HEK293 (cell line): ENCODE results near the gene RABL3.
"Not testable (repeated sequence)": the region's sequence is repeated elsewhere in the genome, so short reads cannot be mapped to it uniquely, and the experiment has no call there.

Source experiments
- CTCF ChIA-PET: fragments of 350-600 bp; formaldehyde crosslinking; extraction: SDS; loops from one replicate; lab custom pipeline; 2021; ENCODE audit warnings: antibody characterized with exemption; lab: Yijun Ruan, JAX
- POLR2A ChIA-PET: fragments of 300-600 bp; formaldehyde crosslinking; extraction: SDS; loops from one replicate; lab custom pipeline; 2020; ENCODE audit warnings: antibody characterized with exemption, inconsistent platforms; lab: Yijun Ruan, JAX
- H3K27ac ChIP-seq: fragments of 200-500 bp; sonication (Bioruptor generic); 2 replicates; pipeline ENCODE4 v1.5.1; 2014; ENCODE audit warnings: low read depth, low read length, control low read depth, inconsistent platforms; ENCODE audit errors: extremely low read depth
- H3K36me3 ChIP-seq, 2 experiments: fragments of 200-500 bp in 1 of 2; sonication (Bioruptor generic) in 1 of 2; 1 replicate in 1 of 2; 2 replicates in 1 of 2; pipeline ENCODE4 v1.5.1; 2014 to 2017; ENCODE audit warnings: inconsistent platforms in 2 of 2, low read length in 2 of 2; ENCODE audit not compliant: control insufficient read depth in 2 of 2, insufficient read depth in 1 of 2
- H3K4me1 ChIP-seq: fragments of 200-500 bp; sonication (Bioruptor generic); 2 replicates; pipeline ENCODE4 v1.5.1; 2014; ENCODE audit warnings: mild to moderate bottlenecking, low read length, inconsistent platforms; ENCODE audit not compliant: control insufficient read depth, insufficient read depth
- H3K4me3 ChIP-seq: 2 replicates; pipeline ENCODE4 v1.5.1; 2011; ENCODE audit warnings: low read depth, mild to moderate bottlenecking, control low read depth, low read length, moderate library complexity
- H3K9me3 ChIP-seq: fragments of 200-500 bp; sonication (Bioruptor generic); 2 replicates; pipeline ENCODE4 v1.5.1; 2014; ENCODE audit warnings: low read depth, low read length, inconsistent platforms; ENCODE audit not compliant: control insufficient read depth, insufficient read depth
- BCL11A ChIP-seq: fragments of 450-650 bp; formaldehyde crosslinking; IDR thresholded peaks from 2 replicates; pipeline ENCODE4 v1.5.1; 2016; ENCODE audit warnings: low read depth, missing biosample characterization, missing genetic modification characterization
- BCL6B ChIP-seq: fragments of 450-650 bp; formaldehyde crosslinking; IDR thresholded peaks from 2 replicates; pipeline ENCODE4 v1.5.1; 2017; ENCODE audit warnings: missing biosample characterization, missing genetic modification characterization
- EGR2 ChIP-seq: fragments of 450-650 bp; formaldehyde crosslinking; IDR thresholded peaks from 2 replicates; pipeline ENCODE4 v1.5.1; 2016; ENCODE audit warnings: low read depth, missing biosample characterization, missing genetic modification characterization
- FEZF1 ChIP-seq: fragments of 450-650 bp; formaldehyde crosslinking; IDR thresholded peaks from 2 replicates; pipeline ENCODE4 v1.5.1; 2016; ENCODE audit warnings: missing biosample characterization, missing genetic modification characterization
- KLF10 ChIP-seq: fragments of 450-650 bp; IDR thresholded peaks from 2 replicates; pipeline ENCODE4 v1.5.1; 2018; ENCODE audit warnings: missing biosample characterization, mild to moderate bottlenecking, missing genetic modification characterization
- KLF16 ChIP-seq: fragments of 450-650 bp; formaldehyde crosslinking; IDR thresholded peaks from 2 replicates; pipeline ENCODE4 v1.5.1; 2017; ENCODE audit warnings: missing biosample characterization, missing genetic modification characterization
- KLF7 ChIP-seq: fragments of 450-650 bp; formaldehyde crosslinking; IDR thresholded peaks from 2 replicates; pipeline ENCODE4 v1.5.1; 2016; ENCODE audit warnings: missing biosample characterization, missing genetic modification characterization, borderline replicate concordance
- MYNN ChIP-seq: fragments of 450-650 bp; formaldehyde crosslinking; IDR thresholded peaks from 2 replicates; pipeline ENCODE4 v1.5.1; 2016; ENCODE audit warnings: missing biosample characterization, missing genetic modification characterization, borderline replicate concordance
- OVOL3 ChIP-seq: fragments of 450-650 bp; formaldehyde crosslinking; IDR thresholded peaks from 2 replicates; pipeline ENCODE4 v1.5.1; 2016; ENCODE audit warnings: missing biosample characterization, missing genetic modification characterization
- SETDB1 ChIP-seq: IDR thresholded peaks from one replicate; pipeline ENCODE4 v1.6.1; 2017; ENCODE audit warnings: mild to moderate bottlenecking, low read length, moderate library complexity, mixed read lengths; ENCODE audit not compliant: insufficient read length
- ZEB2 ChIP-seq: fragments of 450-650 bp; formaldehyde crosslinking; IDR thresholded peaks from 2 replicates; pipeline ENCODE4 v1.5.1; 2016; ENCODE audit warnings: missing biosample characterization, missing genetic modification characterization
- ZFHX2 ChIP-seq: fragments of 450-650 bp; formaldehyde crosslinking; conservative IDR thresholded peaks from 2 replicates; pipeline ENCODE4 v1.5.1; 2016; ENCODE audit warnings: missing biosample characterization, missing genetic modification characterization
- ZNF114 ChIP-seq: fragments of 450-650 bp; formaldehyde crosslinking; IDR thresholded peaks from 2 replicates; pipeline ENCODE4 v1.5.0; 2017; ENCODE audit warnings: missing biosample characterization, missing genetic modification characterization
- ZNF121 ChIP-seq: fragments of 450-650 bp; formaldehyde crosslinking; IDR thresholded peaks from 2 replicates; pipeline ENCODE4 v1.5.1; 2016; ENCODE audit warnings: missing biosample characterization, missing genetic modification characterization
- ZNF169 ChIP-seq: fragments of 450-650 bp; formaldehyde crosslinking; IDR thresholded peaks from 2 replicates; pipeline ENCODE4 v1.5.1; 2016; ENCODE audit warnings: missing biosample characterization, missing genetic modification characterization
- ZNF175 ChIP-seq: fragments of 450-650 bp; formaldehyde crosslinking; IDR thresholded peaks from 2 replicates; pipeline ENCODE4 v1.5.1; 2016; ENCODE audit warnings: missing biosample characterization, missing genetic modification characterization
- ZNF24 ChIP-seq: fragments of 450-650 bp; formaldehyde crosslinking; IDR thresholded peaks from 2 replicates; pipeline ENCODE4 v1.5.1; 2016; ENCODE audit warnings: missing biosample characterization, missing genetic modification characterization
- ZNF292 ChIP-seq: fragments of 450-650 bp; formaldehyde crosslinking; IDR thresholded peaks from 2 replicates; pipeline ENCODE4 v1.5.1; 2016; ENCODE audit warnings: low read depth, missing biosample characterization, missing genetic modification characterization, borderline replicate concordance
- ZNF558 ChIP-seq: fragments of 450-650 bp; formaldehyde crosslinking; IDR thresholded peaks from 2 replicates; pipeline ENCODE4 v1.5.1; 2016; ENCODE audit warnings: missing biosample characterization, missing genetic modification characterization
- ZNF610 ChIP-seq: fragments of 450-650 bp; formaldehyde crosslinking; IDR thresholded peaks from 2 replicates; pipeline ENCODE4 v1.5.1; 2016; ENCODE audit warnings: missing biosample characterization, missing genetic modification characterization, borderline replicate concordance
- ZNF670 ChIP-seq: fragments of 450-650 bp; formaldehyde crosslinking; IDR thresholded peaks from 2 replicates; pipeline ENCODE4 v1.5.1; 2016; ENCODE audit warnings: missing biosample characterization, missing genetic modification characterization, low read depth
- ZNF692 ChIP-seq: fragments of 450-650 bp; formaldehyde crosslinking; IDR thresholded peaks from 2 replicates; pipeline ENCODE4 v1.5.1; 2016; ENCODE audit warnings: missing biosample characterization, missing genetic modification characterization
- ZNF791 ChIP-seq: fragments of 450-650 bp; formaldehyde crosslinking; IDR thresholded peaks from 2 replicates; pipeline ENCODE4 v1.5.1; 2016; ENCODE audit warnings: missing biosample characterization, missing genetic modification characterization
- TF ChIP-seq, protein P1 (sequence below): fragments of 450-650 bp; formaldehyde crosslinking; IDR thresholded peaks from 2 replicates; pipeline ENCODE4 v1.5.1; 2016; ENCODE audit warnings: missing biosample characterization, missing genetic modification characterization
- TF ChIP-seq, protein P2 (sequence below): fragments of 450-650 bp; formaldehyde crosslinking; conservative IDR thresholded peaks from 2 replicates; pipeline ENCODE4 v1.5.1; 2016; ENCODE audit warnings: low read depth, missing biosample characterization, missing genetic modification characterization

The RABL3 gene

DNA sequence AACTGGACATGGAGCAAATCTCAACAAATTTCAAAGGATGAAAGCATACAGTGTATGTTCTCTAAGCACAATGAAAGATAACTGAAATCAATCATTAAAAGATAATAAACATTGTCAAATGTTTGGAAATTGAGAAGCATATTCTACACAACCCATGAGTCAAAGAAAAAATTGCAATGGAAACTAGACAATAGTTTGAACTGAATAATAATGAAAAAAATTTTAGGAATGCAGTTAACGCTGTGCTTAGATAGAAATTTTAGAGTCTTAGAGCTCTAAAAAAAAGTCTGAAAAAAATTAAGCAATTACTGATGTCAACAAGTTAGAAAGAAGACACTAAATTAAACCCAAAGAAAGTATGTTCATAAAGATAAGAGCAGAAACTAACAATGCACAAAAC lies 15.5 kb downstream of the RABL3 start:
- Histone ChIP-seq H3K36me3 (no peaks in the 10 kb centered on the region; a peak in 1 of 3 replicates), H3K4me1 (no peaks in the 10 kb centered on the region), H3K9me3 (no peaks in the 10 kb centered on the region), H3K27ac (no peak overlapping the region), H3K4me3 (no peak overlapping the region)
- ChIA-PET CTCF (no interaction called here), POLR2A (no interaction called here)
- TF ChIP-seq ZNF558 (tag by site-specific recombination), result no peak
- no peak for TF ChIP-seq BCL11A
- TF ChIP-seq SETDB1, result no peak
- no peak for TF ChIP-seq KLF7 (tag by site-specific recombination)
- no peak for TF ChIP-seq BCL6B (tag by site-specific recombination)
- no peak for TF ChIP-seq ZNF610 (tag by site-specific recombination)
- TF ChIP-seq ZNF121, result no peak
- no peak for TF ChIP-seq ZNF292 (tag by site-specific recombination)
- TF ChIP-seq OVOL3, result no peak
- TF ChIP-seq MYNN, result no peak
- no peak for TF ChIP-seq ZNF791 (tag by site-specific recombination)
- TF ChIP-seq KLF16 (tag by site-specific recombination), result no peak
- no peak for TF ChIP-seq KLF10 (tag by site-specific recombination)

DNA sequence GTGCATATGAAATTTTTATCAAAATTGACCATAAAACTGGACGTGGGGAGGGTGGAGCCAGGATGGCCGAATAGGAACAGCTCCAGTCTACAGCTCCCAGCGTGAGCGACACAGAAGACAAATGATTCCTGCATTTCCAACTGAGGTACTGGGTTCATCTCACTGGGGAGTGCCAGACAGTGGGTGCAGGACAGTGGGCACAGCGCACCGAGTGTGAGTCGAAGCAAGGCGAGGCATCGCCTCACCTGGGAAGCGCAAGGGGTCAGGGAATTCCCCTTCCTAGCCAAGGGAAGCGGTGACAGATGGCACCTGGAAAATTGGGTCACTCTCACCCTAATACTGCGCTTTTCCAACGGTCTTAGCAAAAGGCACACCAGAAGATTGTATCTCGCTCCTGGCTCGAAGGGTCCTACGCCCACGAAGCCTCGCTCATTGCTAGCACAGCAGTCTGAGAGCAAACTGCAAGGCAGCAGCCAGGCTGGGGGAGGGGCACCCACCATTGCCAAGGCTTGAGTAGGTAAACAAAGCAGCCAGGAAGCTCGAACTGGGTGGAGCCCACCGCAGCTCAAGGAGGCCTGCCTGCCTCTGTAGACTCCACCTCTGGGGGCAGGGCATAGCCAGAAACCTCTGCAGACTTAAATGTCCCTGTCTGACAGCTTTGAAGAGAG lies 23.0 kb downstream of the RABL3 start:
- H3K9me3 ChIP-seq, H3K27ac ChIP-seq, H3K4me1 ChIP-seq, H3K4me3 ChIP-seq: not testable (repeated sequence)
- 0 out of 2 replicates have a peak, but pooled peaks have one; percentile 22 for TF ChIP-seq ZFHX2 (tag by site-specific recombination)
- TF ChIP-seq EGR2, result 0 out of 2 replicates have a peak, but pooled peaks have one; percentile 13
- TF ChIP-seq, all 188 proteins: peak for 2; not testable (repeated sequence) for 186
- POLR2A ChIA-PET, H3K36me3 ChIP-seq, CTCF ChIA-PET: not testable (repeated sequence)

DNA sequence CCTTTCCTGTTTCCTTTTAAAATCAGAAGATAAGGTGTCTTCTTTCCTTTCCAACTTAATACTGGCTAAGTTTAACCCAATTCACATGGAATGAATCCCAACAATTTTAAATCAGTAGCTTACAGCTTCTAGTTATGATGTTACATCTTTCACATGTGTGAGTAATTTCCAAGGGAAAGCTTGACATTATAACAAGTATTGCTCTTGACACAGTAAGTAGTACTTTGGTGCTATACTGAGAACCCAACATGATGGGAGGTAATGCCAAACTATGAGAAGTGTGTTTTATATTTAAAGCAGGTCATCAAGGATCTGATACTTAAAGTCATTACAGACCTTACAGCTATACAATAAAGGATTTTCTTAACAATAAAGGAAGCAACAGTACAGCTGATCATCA lies 29.1 kb downstream of the RABL3 start:
- no peak overlapping the region for H3K27ac ChIP-seq
- no peaks in the 10 kb centered on the region for H3K9me3 ChIP-seq
- ChIA-PET CTCF (no interaction called here), POLR2A (no interaction called here)
- H3K4me1 ChIP-seq, result no peaks in the 10 kb centered on the region
- H3K4me3 ChIP-seq, result no peak overlapping the region
- H3K36me3 ChIP-seq, result no peaks in the 10 kb centered on the region
- no peak for TF ChIP-seq ZEB2 (tag by site-specific recombination)
- TF ChIP-seq, protein P1, sequence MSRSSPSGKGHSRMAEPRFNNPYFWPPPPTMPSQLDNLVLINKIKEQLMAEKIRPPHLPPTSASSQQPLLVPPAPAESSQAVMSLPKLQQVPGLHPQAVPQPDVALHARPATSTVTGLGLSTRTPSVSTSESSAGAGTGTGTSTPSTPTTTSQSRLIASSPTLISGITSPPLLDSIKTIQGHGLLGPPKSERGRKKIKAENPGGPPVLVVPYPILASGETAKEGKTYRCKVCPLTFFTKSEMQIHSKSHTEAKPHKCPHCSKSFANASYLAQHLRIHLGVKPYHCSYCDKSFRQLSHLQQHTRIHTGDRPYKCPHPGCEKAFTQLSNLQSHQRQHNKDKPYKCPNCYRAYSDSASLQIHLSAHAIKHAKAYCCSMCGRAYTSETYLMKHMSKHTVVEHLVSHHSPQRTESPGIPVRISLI (tag by site-specific recombination), result no peak
- TF ChIP-seq, protein P2, sequence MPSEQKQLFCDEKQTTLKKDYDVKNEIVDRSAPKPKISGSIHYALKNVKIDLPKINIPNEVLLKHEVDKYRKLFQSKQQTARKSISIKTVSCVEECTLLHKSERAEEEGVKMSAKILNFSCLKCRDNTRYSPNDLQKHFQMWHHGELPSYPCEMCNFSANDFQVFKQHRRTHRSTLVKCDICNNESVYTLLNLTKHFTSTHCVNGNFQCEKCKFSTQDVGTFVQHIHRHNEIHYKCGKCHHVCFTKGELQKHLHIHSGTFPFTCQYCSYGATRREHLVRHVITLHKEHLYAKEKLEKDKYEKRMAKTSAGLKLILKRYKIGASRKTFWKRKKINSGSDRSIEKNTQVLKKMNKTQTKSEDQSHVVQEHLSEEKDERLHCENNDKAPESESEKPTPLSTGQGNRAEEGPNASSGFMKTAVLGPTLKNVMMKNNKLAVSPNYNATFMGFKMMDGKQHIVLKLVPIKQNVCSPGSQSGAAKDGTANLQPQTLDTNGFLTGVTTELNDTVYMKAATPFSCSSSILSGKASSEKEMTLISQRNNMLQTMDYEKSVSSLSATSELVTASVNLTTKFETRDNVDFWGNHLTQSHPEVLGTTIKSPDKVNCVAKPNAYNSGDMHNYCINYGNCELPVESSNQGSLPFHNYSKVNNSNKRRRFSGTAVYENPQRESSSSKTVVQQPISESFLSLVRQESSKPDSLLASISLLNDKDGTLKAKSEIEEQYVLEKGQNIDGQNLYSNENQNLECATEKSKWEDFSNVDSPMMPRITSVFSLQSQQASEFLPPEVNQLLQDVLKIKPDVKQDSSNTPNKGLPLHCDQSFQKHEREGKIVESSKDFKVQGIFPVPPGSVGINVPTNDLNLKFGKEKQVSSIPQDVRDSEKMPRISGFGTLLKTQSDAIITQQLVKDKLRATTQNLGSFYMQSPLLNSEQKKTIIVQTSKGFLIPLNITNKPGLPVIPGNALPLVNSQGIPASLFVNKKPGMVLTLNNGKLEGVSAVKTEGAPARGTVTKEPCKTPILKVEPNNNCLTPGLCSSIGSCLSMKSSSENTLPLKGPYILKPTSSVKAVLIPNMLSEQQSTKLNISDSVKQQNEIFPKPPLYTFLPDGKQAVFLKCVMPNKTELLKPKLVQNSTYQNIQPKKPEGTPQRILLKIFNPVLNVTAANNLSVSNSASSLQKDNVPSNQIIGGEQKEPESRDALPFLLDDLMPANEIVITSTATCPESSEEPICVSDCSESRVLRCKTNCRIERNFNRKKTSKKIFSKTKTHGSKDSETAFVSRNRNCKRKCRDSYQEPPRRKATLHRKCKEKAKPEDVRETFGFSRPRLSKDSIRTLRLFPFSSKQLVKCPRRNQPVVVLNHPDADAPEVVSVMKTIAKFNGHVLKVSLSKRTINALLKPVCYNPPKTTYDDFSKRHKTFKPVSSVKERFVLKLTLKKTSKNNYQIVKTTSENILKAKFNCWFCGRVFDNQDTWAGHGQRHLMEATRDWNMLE (tag by site-specific recombination), result no peak
- no peak for TF ChIP-seq FEZF1 (tag by site-specific recombination)
- no peak for TF ChIP-seq ZNF24 (tag by site-specific recombination)
- TF ChIP-seq ZNF114 (tag by site-specific recombination), result no peak
- no peak for TF ChIP-seq ZNF670 (tag by site-specific recombination)
- TF ChIP-seq ZNF175, result no peak
- TF ChIP-seq ZNF169 (tag by site-specific recombination), result no peak
- TF ChIP-seq KLF10 (tag by site-specific recombination), result no peak
- no peak for TF ChIP-seq ZNF692 (tag by site-specific recombination)
